OCI-LY3 (cell line): ENCODE results near the gene RNF220.

Experiments used
- H2AFZ ChIP-seq: fragments of 200-600, 300-600 bp; shearing (Covaris generic); 2 replicates; pipeline ENCODE4 v1.6.0; 2014; ENCODE audit warnings: antibody characterized with exemption, low read depth, low read length
- H3K27ac ChIP-seq: fragments of 200-600, 300-600 bp; sonication (generic); 2 replicates; pipeline ENCODE4 v1.5.1; 2014; ENCODE audit warnings: mild to moderate bottlenecking, low read length, moderate library complexity, mixed read lengths
- H3K27me3 ChIP-seq: fragments of 200-600, 300-600 bp; sonication (generic); 2 replicates; pipeline ENCODE4 v1.6.1; 2014; ENCODE audit warnings: low read depth, low read length, mixed read lengths
- H3K36me3 ChIP-seq: fragments of 200-600, 300-600 bp; sonication (generic); replicated peaks from 2 replicates; pipeline ENCODE3; 2014; ENCODE audit warnings: low read depth, low read length, mixed read lengths
- H3K4me1 ChIP-seq: fragments of 300-600, 200-600 bp; sonication (generic); 2 replicates; pipeline ENCODE4 v1.6.1; 2014; ENCODE audit warnings: low read length, mixed read lengths
- H3K4me2 ChIP-seq: fragments of 200-600, 300-600 bp; sonication (generic); 2 replicates; pipeline ENCODE4 v1.6.1; 2014; ENCODE audit warnings: low read length, mixed read lengths
- H3K4me3 ChIP-seq: fragments of 300-600, 200-600 bp; sonication (generic); 2 replicates; pipeline ENCODE4 v1.5.1; 2014; ENCODE audit warnings: antibody characterized with exemption, mild to moderate bottlenecking, low read length, moderate library complexity
- H3K79me2 ChIP-seq: fragments of 300-600, 200-600 bp; shearing (Covaris generic); 2 replicates; pipeline ENCODE4 v1.6.1; 2014; ENCODE audit warnings: mild to moderate bottlenecking, low read length, mixed read lengths
- H3K9ac ChIP-seq: fragments of 300-600, 200-600 bp; shearing (Covaris generic); 2 replicates; pipeline ENCODE4 v1.6.0; 2014; ENCODE audit warnings: mild to moderate bottlenecking, low read length, moderate library complexity
- H3K9me3 ChIP-seq: fragments of 200-600, 300-600 bp; shearing (Covaris generic); 2 replicates; pipeline ENCODE4 v1.6.1; 2014; ENCODE audit warnings: low read length, mixed read lengths; ENCODE audit not compliant: insufficient read depth
- H4K20me1 ChIP-seq: fragments of 200-600, 300-600 bp; sonication (generic); 2 replicates; pipeline ENCODE4 v1.6.1; 2016; ENCODE audit warnings: low read length, mixed read lengths; ENCODE audit not compliant: insufficient read depth
- EZH2phosphoT487 ChIP-seq: fragments of 200-600 bp; shearing (Covaris generic); IDR thresholded peaks from 2 replicates; pipeline ENCODE4 v1.6.1; 2018; ENCODE audit warnings: antibody characterized with exemption, mixed run types, low read depth
- TF ChIP-seq, protein P1 (sequence below): fragments of 200-600, 300-600 bp; sonication (generic); IDR thresholded peaks from 2 replicates; pipeline ENCODE4 v1.5.1; 2014; ENCODE audit warnings: antibody characterized with exemption, low read length, low read depth

Gene RNF220

DNA sequence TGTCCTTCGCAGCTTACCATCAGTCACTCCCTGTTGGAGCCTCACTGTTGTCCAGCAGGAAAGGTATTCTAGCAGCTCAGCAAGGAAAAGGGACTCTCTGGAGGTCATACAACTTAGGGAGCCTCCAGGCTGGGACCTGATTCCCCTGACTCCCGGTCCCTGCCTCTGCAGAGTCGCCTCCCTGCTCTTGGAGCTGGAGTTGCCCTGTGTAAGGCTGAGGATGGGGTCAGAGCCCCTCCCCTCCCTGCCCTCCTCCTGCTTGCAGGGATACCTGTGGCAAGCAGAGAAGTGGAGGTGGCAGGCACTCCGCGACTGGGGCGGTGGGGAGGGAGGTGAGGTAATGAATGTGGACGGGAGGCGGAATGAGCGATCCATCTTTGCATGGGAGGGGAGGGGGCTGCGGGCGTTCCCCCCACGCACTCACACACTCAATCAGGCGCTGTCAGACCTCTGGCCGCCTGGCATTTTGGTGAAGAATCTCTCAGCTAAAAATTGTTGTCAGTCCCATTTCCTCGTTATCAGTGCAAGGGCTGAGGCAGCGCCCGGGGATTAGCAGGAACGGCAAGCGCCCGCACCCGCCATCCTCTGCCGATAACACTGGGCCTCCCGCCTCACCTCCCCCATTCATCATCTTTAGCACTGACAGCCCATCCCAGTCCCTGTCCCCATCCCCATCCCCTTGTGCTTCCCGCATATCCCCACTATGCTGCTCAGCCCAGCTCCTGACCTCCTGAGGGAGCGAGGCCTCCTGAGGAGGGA lies 204.9 kb downstream of the RNF220 start:
- Histone ChIP-seq H3K27ac (no peak overlapping the region), H3K36me3 (no peaks in the 10 kb centered on the region), H3K4me1 (no peaks in the 10 kb centered on the region), H3K4me3 (no peak overlapping the region), H3K27me3 (no peaks in the 10 kb centered on the region), H2AFZ (no peak overlapping the region), H3K79me2 (no peaks in the 10 kb centered on the region), H3K9me3 (no peaks in the 10 kb centered on the region), H4K20me1 (no peaks in the 10 kb centered on the region), H3K9ac (no peak overlapping the region), H3K4me2 (no peak overlapping the region)
- TF ChIP-seq, protein P1, sequence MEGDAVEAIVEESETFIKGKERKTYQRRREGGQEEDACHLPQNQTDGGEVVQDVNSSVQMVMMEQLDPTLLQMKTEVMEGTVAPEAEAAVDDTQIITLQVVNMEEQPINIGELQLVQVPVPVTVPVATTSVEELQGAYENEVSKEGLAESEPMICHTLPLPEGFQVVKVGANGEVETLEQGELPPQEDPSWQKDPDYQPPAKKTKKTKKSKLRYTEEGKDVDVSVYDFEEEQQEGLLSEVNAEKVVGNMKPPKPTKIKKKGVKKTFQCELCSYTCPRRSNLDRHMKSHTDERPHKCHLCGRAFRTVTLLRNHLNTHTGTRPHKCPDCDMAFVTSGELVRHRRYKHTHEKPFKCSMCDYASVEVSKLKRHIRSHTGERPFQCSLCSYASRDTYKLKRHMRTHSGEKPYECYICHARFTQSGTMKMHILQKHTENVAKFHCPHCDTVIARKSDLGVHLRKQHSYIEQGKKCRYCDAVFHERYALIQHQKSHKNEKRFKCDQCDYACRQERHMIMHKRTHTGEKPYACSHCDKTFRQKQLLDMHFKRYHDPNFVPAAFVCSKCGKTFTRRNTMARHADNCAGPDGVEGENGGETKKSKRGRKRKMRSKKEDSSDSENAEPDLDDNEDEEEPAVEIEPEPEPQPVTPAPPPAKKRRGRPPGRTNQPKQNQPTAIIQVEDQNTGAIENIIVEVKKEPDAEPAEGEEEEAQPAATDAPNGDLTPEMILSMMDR: no peak
- no peak for TF ChIP-seq EZH2phosphoT487

DNA sequence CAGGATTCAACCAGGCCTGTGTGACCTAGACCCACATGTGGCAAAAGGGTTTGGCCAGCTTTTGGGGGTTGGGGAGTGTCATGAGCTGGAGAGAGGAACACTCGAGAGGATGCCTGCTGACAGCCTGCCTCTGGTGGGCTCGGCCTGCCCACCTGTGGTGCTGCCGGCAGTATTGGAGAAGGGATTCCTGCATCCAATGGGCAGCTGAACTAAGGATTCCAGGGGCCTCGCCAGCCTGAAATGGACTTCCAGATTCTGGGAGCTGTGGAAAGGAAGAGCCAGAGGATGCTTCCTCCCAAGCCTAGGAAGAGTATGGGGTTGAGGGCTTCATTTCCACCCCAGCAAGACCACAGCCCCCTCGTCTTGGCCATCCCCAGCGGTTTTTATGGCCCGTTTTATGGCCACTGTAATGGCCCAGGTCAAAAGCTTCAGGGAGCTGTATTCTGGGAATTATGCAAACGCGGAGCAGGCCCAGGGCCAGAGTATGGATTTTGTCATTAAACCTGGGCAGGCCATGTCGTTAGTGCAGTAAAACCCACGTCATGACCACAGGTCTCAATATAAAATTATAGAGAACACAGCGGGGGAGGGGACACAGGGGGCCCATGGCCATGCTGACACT lies 205.6 kb downstream of the RNF220 start:
- H3K4me1 ChIP-seq: no peaks in the 10 kb centered on the region
- no peak overlapping the region for H3K9ac ChIP-seq
- no peaks in the 10 kb centered on the region for H4K20me1 ChIP-seq
- no peak overlapping the region for H3K27ac ChIP-seq
- H3K4me2 ChIP-seq: no peak overlapping the region
- H2AFZ ChIP-seq: no peak overlapping the region
- no peak overlapping the region for H3K4me3 ChIP-seq
- H3K9me3 ChIP-seq: no peaks in the 10 kb centered on the region
- no peaks in the 10 kb centered on the region for H3K36me3 ChIP-seq
- TF ChIP-seq, protein P1: no peak
- TF ChIP-seq EZH2phosphoT487: no peak
- no peaks in the 10 kb centered on the region for H3K27me3 ChIP-seq
- no peaks in the 10 kb centered on the region for H3K79me2 ChIP-seq

DNA sequence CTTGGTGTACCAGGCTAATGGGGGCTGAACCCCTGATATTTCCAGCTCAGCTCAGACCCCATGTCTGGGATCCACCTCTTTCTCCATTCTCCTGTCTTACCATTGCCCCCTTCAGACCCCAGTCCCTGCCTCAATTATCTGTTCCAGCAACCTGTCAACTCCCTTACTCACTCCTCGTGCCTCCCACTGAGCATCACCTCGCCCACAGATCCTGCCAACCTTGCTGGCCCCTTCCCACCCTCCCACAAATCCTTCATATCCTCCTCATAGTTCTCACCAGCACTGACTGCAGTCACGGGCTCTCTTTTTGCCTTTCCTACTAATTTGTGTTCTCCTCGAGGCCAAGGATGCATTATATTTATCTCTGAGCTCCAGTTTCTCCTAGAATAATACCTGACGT lies 206.4 kb downstream of the RNF220 start:
- Histone ChIP-seq H3K27ac (no peak overlapping the region), H3K9ac (no peak overlapping the region), H3K4me1 (no peaks in the 10 kb centered on the region), H3K36me3 (no peaks in the 10 kb centered on the region), H3K9me3 (no peaks in the 10 kb centered on the region), H3K27me3 (no peaks in the 10 kb centered on the region), H4K20me1 (no peaks in the 10 kb centered on the region), H2AFZ (no peak overlapping the region), H3K4me2 (no peak overlapping the region), H3K4me3 (no peak overlapping the region), H3K79me2 (no peaks in the 10 kb centered on the region)
- TF ChIP-seq, protein P1: no peak

DNA sequence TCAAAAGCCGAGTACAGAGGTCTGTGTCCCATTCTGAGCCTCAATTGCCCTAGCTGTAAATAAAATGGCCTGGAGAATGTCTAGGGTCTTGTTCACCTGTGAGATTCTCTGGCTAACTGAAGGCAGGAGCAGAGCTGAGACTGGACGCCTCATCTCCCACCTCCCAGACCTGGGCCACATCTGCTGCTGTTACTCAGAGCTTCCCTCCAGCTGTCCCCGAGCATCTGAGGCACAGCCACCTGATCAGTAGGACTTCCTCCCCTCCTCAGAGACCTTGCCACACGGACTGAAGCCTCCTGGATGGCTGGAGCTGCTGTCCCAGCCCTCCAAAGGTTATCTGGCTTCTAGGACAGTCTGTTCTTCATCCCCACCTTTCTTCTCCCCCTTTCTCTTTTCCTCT lies 206.8 kb downstream of the RNF220 start:
- Histone ChIP-seq H3K4me2 (no peak overlapping the region), H3K27ac (no peak overlapping the region), H3K4me1 (no peaks in the 10 kb centered on the region), H3K79me2 (no peaks in the 10 kb centered on the region), H3K36me3 (no peaks in the 10 kb centered on the region), H3K9ac (no peak overlapping the region), H3K4me3 (no peak overlapping the region), H3K9me3 (no peaks in the 10 kb centered on the region), H2AFZ (no peak overlapping the region), H4K20me1 (no peaks in the 10 kb centered on the region), H3K27me3 (no peaks in the 10 kb centered on the region)
- TF ChIP-seq, protein P1: no peak
- no peak for TF ChIP-seq EZH2phosphoT487
